ENCODE data around the gene SCAANT1. TPM values are rescaled to one million over a fixed set of nuclear protein-coding genes. Genes with fewer than 3 reads are reported as not detected.

SCAANT1 gene
- total and polyA plus RNA-seq, 2 donors = not detected

GRCh38 chr3:63874769-63875168 lies 37.4 kb downstream of the SCAANT1 start:
- no peak overlapping the region for H3K27ac ChIP-seq (ENCODE audit: low read depth)
- no peak overlapping the region for H3K4me3 ChIP-seq (ENCODE audit: low read depth, low read length)
- 94% methylated on average over 3 of the region's 3 CpGs for WGBS
- peaks cover 2% of the 10 kb centered on the region for H3K4me1 ChIP-seq (ENCODE audit: insufficient read depth)
- DNase-seq (ENCODE audit: extremely low spot score) = no peak
- no peaks in the 10 kb centered on the region for H3K36me3 ChIP-seq (ENCODE audit: insufficient read depth)

GRCh38 chr3:63872135-63872924 lies 39.9 kb downstream of the SCAANT1 start:
- 91% methylated on average over 2 of the region's 2 CpGs for WGBS
- Histone ChIP-seq H3K4me1 (ENCODE audit: insufficient read depth) (peaks cover 2% of the 10 kb centered on the region), H3K4me3 (ENCODE audit: low read depth, low read length) (no peak overlapping the region), H3K27ac (ENCODE audit: low read depth) (no peak overlapping the region), H3K36me3 (ENCODE audit: insufficient read depth) (no peaks in the 10 kb centered on the region)
- no peak for DNase-seq (ENCODE audit: extremely low spot score)

GRCh38 chr3:63870615-63871005 lies 41.6 kb downstream of the SCAANT1 start:
- Histone ChIP-seq H3K36me3 (ENCODE audit: insufficient read depth) (no peaks in the 10 kb centered on the region), H3K4me3 (ENCODE audit: low read depth, low read length) (no peak overlapping the region), H3K27ac (ENCODE audit: low read depth) (no peak overlapping the region), H3K4me1 (ENCODE audit: insufficient read depth) (peaks cover 2% of the 10 kb centered on the region)
- DNase-seq (ENCODE audit: extremely low spot score) = no peak
- 66% methylated on average over 2 of the region's 2 CpGs for WGBS

- H3K36me3 ChIP-seq (ENCODE audit: insufficient read depth) = no peaks in the 10 kb centered on the region
- no peak for DNase-seq (ENCODE audit: extremely low spot score)
- no peaks in the 10 kb centered on the region for H3K4me1 ChIP-seq (ENCODE audit: insufficient read depth)
- no peak overlapping the region for H3K4me3 ChIP-seq (ENCODE audit: low read depth, low read length)
- no peak overlapping the region for H3K27ac ChIP-seq (ENCODE audit: low read depth)
- 84% methylated on average over 3 of the region's 3 CpGs for WGBS
These were observed 42.1 kb downstream of the SCAANT1 start for GRCh38 chr3:63869940-63870614.

GRCh38 chr3:63867225-63867624 lies 45.0 kb downstream of the SCAANT1 start:
- Histone ChIP-seq H3K36me3 (ENCODE audit: insufficient read depth) (no peaks in the 10 kb centered on the region), H3K4me1 (ENCODE audit: insufficient read depth) (no peaks in the 10 kb centered on the region), H3K4me3 (ENCODE audit: low read depth, low read length) (no peak overlapping the region), H3K27ac (ENCODE audit: low read depth) (no peak overlapping the region)
- DNase-seq (ENCODE audit: extremely low spot score) = no peak
- 94% methylated on average over 1 of the region's 1 CpG for WGBS

GRCh38 chr3:63864965-63865327 lies 47.2 kb downstream of the SCAANT1 start:
- peak overlapping the region; percentile 85 for H3K4me3 ChIP-seq (ENCODE audit: low read depth, low read length)
- 7% methylated on average over 3 of the region's 3 CpGs for WGBS
- no peak for DNase-seq (ENCODE audit: extremely low spot score)
- H3K27ac ChIP-seq (ENCODE audit: low read depth) = no peak overlapping the region
- H3K36me3 ChIP-seq (ENCODE audit: insufficient read depth) = no peaks in the 10 kb centered on the region
- H3K4me1 ChIP-seq (ENCODE audit: insufficient read depth) = no peaks in the 10 kb centered on the region

GRCh38 chr3:63864008-63864964 lies 47.9 kb downstream of the SCAANT1 start:
- no peak for DNase-seq (ENCODE audit: extremely low spot score)
- Histone ChIP-seq H3K36me3 (ENCODE audit: insufficient read depth) (no peaks in the 10 kb centered on the region), H3K27ac (ENCODE audit: low read depth) (peak overlapping the region; percentile 80), H3K4me3 (ENCODE audit: low read depth, low read length) (peak overlapping the region; percentile 85), H3K4me1 (ENCODE audit: insufficient read depth) (no peaks in the 10 kb centered on the region)
- under 1% methylated on average over 93 of the region's 93 CpGs for WGBS

- no peaks in the 10 kb centered on the region for H3K4me1 ChIP-seq (ENCODE audit: insufficient read depth)
- peak within 1 kb of the TSS; percentile 87 for H3K27ac ChIP-seq (ENCODE audit: low read depth)
- WGBS = 1% methylated on average over 91 of the region's 98 CpGs
- H3K36me3 ChIP-seq (ENCODE audit: insufficient read depth) = no peaks in the 10 kb centered on the region
- DNase-seq (ENCODE audit: extremely low spot score) = no peak
- peak within 1 kb of the TSS; percentile 85 for H3K4me3 ChIP-seq (ENCODE audit: low read depth, low read length)
These were observed 48.8 kb downstream of the SCAANT1 start, which contains the start of the genes ATXN7 and THOC7 for GRCh38 chr3:63863150-63864007. ATXN7 (plus strand) TSS chr3:63863867; CDS start chr3:63912599, 48,732 bp downstream. THOC7 (minus strand) TSS chr3:63863805; CDS start chr3:63863790, 15 bp downstream.

- Histone ChIP-seq H3K4me1 (ENCODE audit: insufficient read depth) (no peaks in the 10 kb centered on the region), H3K4me3 (ENCODE audit: low read depth, low read length) (peak overlapping the region; percentile 85), H3K27ac (ENCODE audit: low read depth) (no peak overlapping the region), H3K36me3 (ENCODE audit: insufficient read depth) (no peaks in the 10 kb centered on the region)
- DNase-seq (ENCODE audit: extremely low spot score) = no peak
- 23% methylated on average over 5 of the region's 5 CpGs for WGBS
These were observed 49.4 kb downstream of the SCAANT1 start for GRCh38 chr3:63862804-63863149.

Small RNA genes lying within 50 kb of the gene (small RNA-seq; reads per million reads assigned to genes)
- not detected for gene SCAANT1

Other genes with a start within 250 kb of the SCAANT1 start
- gene C3orf49, start 93.1 kb downstream of the SCAANT1 start, total RNA-seq = not detected
- gene C3orf49, start 93.1 kb downstream of the SCAANT1 start, polyA plus RNA-seq = not detected
- 51.2 TPM for gene THOC7, start 48.6 kb downstream of the SCAANT1 start, total RNA-seq
- gene THOC7, start 48.6 kb downstream of the SCAANT1 start, polyA plus RNA-seq = 63.5 TPM
- gene ATXN7, start 48.5 kb downstream of the SCAANT1 start, total RNA-seq = 27.0 TPM
- 6.2 TPM for gene ATXN7, start 48.5 kb downstream of the SCAANT1 start, polyA plus RNA-seq
- gene PSMD6, start 111.1 kb upstream of the SCAANT1 start, total RNA-seq = 60.9 TPM
- gene PSMD6, start 111.1 kb upstream of the SCAANT1 start, polyA plus RNA-seq = 78.8 TPM

All from urinary bladder (tissue), 4 donors.